ENCODE results near the gene PARS2.

Gene PARS2

GRCh38 chr1:54758678-54759348 lies 5.5 kb downstream of the PARS2 start:
- H3K4me3 ChIP-seq (ENCODE audit: control insufficient read depth, low read depth, low read length): no peak overlapping the region
- DNase-seq (ENCODE audit: low read depth): no peak
- TF ChIP-seq, protein P1, sequence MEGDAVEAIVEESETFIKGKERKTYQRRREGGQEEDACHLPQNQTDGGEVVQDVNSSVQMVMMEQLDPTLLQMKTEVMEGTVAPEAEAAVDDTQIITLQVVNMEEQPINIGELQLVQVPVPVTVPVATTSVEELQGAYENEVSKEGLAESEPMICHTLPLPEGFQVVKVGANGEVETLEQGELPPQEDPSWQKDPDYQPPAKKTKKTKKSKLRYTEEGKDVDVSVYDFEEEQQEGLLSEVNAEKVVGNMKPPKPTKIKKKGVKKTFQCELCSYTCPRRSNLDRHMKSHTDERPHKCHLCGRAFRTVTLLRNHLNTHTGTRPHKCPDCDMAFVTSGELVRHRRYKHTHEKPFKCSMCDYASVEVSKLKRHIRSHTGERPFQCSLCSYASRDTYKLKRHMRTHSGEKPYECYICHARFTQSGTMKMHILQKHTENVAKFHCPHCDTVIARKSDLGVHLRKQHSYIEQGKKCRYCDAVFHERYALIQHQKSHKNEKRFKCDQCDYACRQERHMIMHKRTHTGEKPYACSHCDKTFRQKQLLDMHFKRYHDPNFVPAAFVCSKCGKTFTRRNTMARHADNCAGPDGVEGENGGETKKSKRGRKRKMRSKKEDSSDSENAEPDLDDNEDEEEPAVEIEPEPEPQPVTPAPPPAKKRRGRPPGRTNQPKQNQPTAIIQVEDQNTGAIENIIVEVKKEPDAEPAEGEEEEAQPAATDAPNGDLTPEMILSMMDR (conservative IDR thresholded peaks at IDR 0.05; ENCODE audit: control insufficient read depth, insufficient read depth, low read depth, low read length): no peak

- TF ChIP-seq, protein P1 (conservative IDR thresholded peaks at IDR 0.05; ENCODE audit: control insufficient read depth, insufficient read depth, low read depth, low read length): no peak
- no peak for DNase-seq (ENCODE audit: low read depth)
- H3K4me3 ChIP-seq (ENCODE audit: control insufficient read depth, low read depth, low read length): no peak overlapping the region
Measured at GRCh38 chr1:54757833-54758232, 6.5 kb downstream of the PARS2 start.

GRCh38 chr1:54754486-54755285 lies 9.6 kb downstream of the PARS2 start:
- H3K4me3 ChIP-seq (ENCODE audit: control insufficient read depth, low read depth, low read length): no peak overlapping the region
- no peak for DNase-seq (ENCODE audit: low read depth)
- TF ChIP-seq, protein P1 (conservative IDR thresholded peaks at IDR 0.05; ENCODE audit: control insufficient read depth, insufficient read depth, low read depth, low read length): no peak

- TF ChIP-seq, protein P1 (conservative IDR thresholded peaks at IDR 0.05; ENCODE audit: control insufficient read depth, insufficient read depth, low read depth, low read length): no peak
- no peak overlapping the region for H3K4me3 ChIP-seq (ENCODE audit: control insufficient read depth, low read depth, low read length)
- DNase-seq (ENCODE audit: low read depth): no peak
Measured at GRCh38 chr1:54754045-54754444, 10.3 kb downstream of the PARS2 start.

DNA sequence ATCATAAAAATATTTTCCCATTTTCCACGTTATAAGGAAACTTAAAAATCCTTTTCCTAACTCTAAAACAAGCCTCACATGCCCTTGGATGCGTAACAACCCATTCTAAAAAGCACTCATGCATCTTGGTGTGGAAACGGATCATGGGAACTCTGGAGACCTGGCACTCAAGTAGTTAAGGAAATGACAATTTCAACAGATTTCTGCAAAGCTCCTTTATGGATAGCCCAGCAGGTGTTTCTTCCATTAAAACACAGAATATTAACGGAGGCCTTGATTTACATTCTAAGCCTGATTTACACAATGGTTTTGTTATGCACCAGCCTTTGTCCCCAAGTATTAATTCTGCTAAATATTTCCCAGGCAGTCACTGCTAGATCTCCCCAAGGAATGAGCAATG lies 12.9 kb downstream of the PARS2 start:
- TF ChIP-seq, protein P1 (conservative IDR thresholded peaks at IDR 0.05; ENCODE audit: control insufficient read depth, insufficient read depth, low read depth, low read length): no peak
- no peak overlapping the region for H3K4me3 ChIP-seq (ENCODE audit: control insufficient read depth, low read depth, low read length)
- DNase-seq (ENCODE audit: low read depth): no peak

DNA sequence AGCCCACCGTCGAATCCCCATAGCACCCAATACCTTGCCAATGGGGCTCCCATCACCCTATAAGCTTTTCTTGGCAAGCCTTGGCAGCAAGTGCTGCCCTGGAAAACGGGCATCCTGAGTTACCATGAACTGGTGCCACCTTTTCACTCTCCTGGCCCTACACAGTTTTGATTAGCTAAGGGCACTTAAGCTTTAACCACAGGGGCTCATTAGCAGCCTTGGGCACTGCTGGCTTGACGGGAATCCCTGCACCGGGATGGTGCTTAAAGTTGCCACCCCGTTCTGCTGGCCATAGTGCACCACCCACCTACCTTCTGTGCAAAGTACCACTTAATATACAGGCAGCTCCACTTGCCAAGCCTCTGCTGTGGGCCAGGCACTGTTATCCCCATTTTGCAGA lies 13.7 kb downstream of the PARS2 start:
- DNase-seq (ENCODE audit: low read depth): no peak
- H3K4me3 ChIP-seq (ENCODE audit: control insufficient read depth, low read depth, low read length): no peak overlapping the region

More for the DNA sequence above, 13.7 kb downstream of the PARS2 start:
- TF ChIP-seq, protein P1 (conservative IDR thresholded peaks at IDR 0.05; ENCODE audit: control insufficient read depth, insufficient read depth, low read depth, low read length): no peak
